Measurements from ENCODE around the gene LCN2. TPM values are rescaled to one million over a fixed set of nuclear protein-coding genes. Genes with fewer than 3 reads are reported as not detected.

Gene LCN2
- total RNA-seq, 2 experiments from 2014 or later, result not detected

- ChIA-PET CTCF (interaction anchor here (1.3 to 1.4 kb wide), 2 partner anchors 9 to 19 kb away, joined by 3 to 4 read pairs; no protein-coding TSS in a partner anchor), POLR2A (no interaction called here)
- peaks cover 5% of the 10 kb centered on the region for H3K4me1 Mint-ChIP-seq (ENCODE audit: low read depth)
- no peaks in the 10 kb centered on the region for H3K36me3 Mint-ChIP-seq
- no peak for DNase-seq
- no peak overlapping the region for H3K4me3 Mint-ChIP-seq
- H3K9me3 Mint-ChIP-seq, result no peaks in the 10 kb centered on the region
- intact Hi-C loops (cut with micrococcal nuclease), result no loop called here
- no peaks in the 10 kb centered on the region for H3K27me3 Mint-ChIP-seq
- H3K27ac Mint-ChIP-seq, result no peak overlapping the region
Measured at GRCh38 chr9:128136816-128137793, 12.1 kb upstream of the LCN2 start.

- peaks cover 12% of the 10 kb centered on the region for H3K4me1 Mint-ChIP-seq (ENCODE audit: low read depth)
- H3K9me3 Mint-ChIP-seq, result no peaks in the 10 kb centered on the region
- H3K27ac Mint-ChIP-seq, result no peak overlapping the region
- ChIA-PET CTCF (interaction anchor here (1.3 kb wide), 1 partner anchor 20 kb away, joined by 4 read pairs; no protein-coding TSS in a partner anchor), POLR2A (no interaction called here)
- intact Hi-C loops (cut with micrococcal nuclease), result no loop called here
- no peak overlapping the region for H3K4me3 Mint-ChIP-seq
- H3K27me3 Mint-ChIP-seq, result no peaks in the 10 kb centered on the region
- no peaks in the 10 kb centered on the region for H3K36me3 Mint-ChIP-seq
- no peak for DNase-seq
Measured at GRCh38 chr9:128138001-128138400, 11.3 kb upstream of the LCN2 start.

DNA sequence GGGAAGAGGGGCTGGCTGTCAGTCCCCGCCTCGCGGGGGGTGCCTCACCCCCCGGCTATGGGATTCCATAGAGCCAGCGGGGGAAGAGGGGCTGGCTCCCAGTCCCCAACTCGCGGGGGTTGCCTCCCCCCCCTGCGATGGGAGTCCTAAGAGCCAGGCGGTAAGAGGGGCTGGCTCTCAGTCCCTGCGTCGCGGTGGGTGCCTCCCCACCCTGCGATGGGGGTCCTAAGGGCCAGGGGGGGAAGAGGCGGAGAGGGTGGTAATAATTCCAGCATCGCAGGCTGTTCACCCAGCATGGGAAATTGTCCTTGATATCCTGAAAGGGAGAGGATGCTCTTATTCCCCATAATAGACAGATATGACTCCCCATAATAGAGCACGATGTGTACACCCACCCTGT lies 9.6 kb upstream of the LCN2 start:
- H3K36me3 Mint-ChIP-seq, result no peaks in the 10 kb centered on the region
- POLR2A ChIA-PET, result no interaction called here
- no peak overlapping the region for H3K4me3 Mint-ChIP-seq
- no peaks in the 10 kb centered on the region for H3K9me3 Mint-ChIP-seq
- no peak for DNase-seq
- CTCF ChIA-PET, result no interaction called here
- intact Hi-C loops (cut with micrococcal nuclease), result no loop called here
- H3K27me3 Mint-ChIP-seq, result no peaks in the 10 kb centered on the region
- H3K4me1 Mint-ChIP-seq (ENCODE audit: low read depth), result peaks cover 15% of the 10 kb centered on the region
- H3K27ac Mint-ChIP-seq, result no peak overlapping the region

- Mint-ChIP-seq H3K27me3 (no peaks in the 10 kb centered on the region), H3K9me3 (no peaks in the 10 kb centered on the region), H3K27ac (no peak overlapping the region), H3K4me3 (no peak overlapping the region), H3K36me3 (no peaks in the 10 kb centered on the region), H3K4me1 (ENCODE audit: low read depth) (peaks cover 15% of the 10 kb centered on the region)
- no peak for DNase-seq
- ChIA-PET CTCF (no interaction called here), POLR2A (no interaction called here)
- intact Hi-C loops (cut with micrococcal nuclease), result no loop called here
Measured at GRCh38 chr9:128141604-128142003, 7.6 kb upstream of the LCN2 start.

DNA sequence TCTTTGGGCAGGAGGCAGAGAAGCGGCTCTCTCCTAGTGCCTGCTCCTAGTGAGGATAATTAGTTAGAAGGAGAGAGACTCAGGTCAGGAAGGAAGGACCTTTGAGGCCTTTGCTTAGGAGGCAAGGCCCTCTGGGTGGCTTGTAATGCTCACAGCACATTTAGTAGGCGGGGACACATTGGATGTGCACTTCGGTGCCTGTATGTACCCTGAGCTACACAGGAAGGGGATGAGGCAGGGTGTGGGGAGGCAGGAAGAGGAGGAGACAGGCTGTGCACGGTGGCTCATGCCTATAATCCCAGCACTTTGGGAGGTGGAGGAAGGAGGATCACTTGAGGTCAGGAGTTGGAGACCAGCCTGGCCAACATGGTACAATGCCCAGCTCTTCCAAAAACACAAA lies 7.2 kb upstream of the LCN2 start:
- Mint-ChIP-seq H3K4me3 (no peak overlapping the region), H3K36me3 (no peaks in the 10 kb centered on the region), H3K9me3 (no peaks in the 10 kb centered on the region), H3K27me3 (no peaks in the 10 kb centered on the region), H3K27ac (no peak overlapping the region), H3K4me1 (ENCODE audit: low read depth) (peaks cover 15% of the 10 kb centered on the region)
- no peak for DNase-seq
- CTCF ChIA-PET, result interaction anchor here (0.9 kb wide), 1 partner anchor 25 kb away, joined by 3 read pairs; no protein-coding TSS in a partner anchor
- POLR2A ChIA-PET, result no interaction called here
- intact Hi-C loops (cut with micrococcal nuclease), result no loop called here

DNA sequence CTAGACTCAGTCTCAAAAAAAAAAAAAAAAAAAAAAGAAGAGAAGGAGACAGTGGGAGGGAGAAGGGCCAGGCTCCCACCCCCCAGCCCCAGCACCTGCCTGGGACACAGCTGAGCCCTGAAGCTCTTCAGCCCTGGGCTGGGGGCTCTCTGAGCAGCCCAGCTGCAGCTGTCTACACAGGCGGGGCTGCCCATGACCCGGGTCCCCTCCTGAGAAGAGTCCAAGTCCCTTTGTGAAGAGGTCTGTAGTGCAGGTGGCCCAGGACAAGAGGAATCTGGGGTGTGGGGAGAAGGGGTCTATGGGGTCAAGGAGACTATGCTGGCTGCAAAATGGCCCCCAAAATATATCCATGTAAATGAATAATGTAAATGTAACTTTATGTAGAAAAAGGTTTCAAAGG lies 6.7 kb upstream of the LCN2 start:
- ChIA-PET POLR2A (no interaction called here), CTCF (interaction anchor here (0.9 to 1.0 kb wide), 2 partner anchors 25 to 75 kb away, joined by 3 read pairs; partner anchors contain the start of gene NAIF1)
- H3K27ac Mint-ChIP-seq, result no peak overlapping the region
- H3K4me1 Mint-ChIP-seq (ENCODE audit: low read depth), result peaks cover 15% of the 10 kb centered on the region
- no peaks in the 10 kb centered on the region for H3K9me3 Mint-ChIP-seq
- H3K4me3 Mint-ChIP-seq, result no peak overlapping the region
- no peaks in the 10 kb centered on the region for H3K36me3 Mint-ChIP-seq
- DNase-seq, result no peak
- intact Hi-C loops (cut with micrococcal nuclease), result no loop called here
- no peaks in the 10 kb centered on the region for H3K27me3 Mint-ChIP-seq

DNA sequence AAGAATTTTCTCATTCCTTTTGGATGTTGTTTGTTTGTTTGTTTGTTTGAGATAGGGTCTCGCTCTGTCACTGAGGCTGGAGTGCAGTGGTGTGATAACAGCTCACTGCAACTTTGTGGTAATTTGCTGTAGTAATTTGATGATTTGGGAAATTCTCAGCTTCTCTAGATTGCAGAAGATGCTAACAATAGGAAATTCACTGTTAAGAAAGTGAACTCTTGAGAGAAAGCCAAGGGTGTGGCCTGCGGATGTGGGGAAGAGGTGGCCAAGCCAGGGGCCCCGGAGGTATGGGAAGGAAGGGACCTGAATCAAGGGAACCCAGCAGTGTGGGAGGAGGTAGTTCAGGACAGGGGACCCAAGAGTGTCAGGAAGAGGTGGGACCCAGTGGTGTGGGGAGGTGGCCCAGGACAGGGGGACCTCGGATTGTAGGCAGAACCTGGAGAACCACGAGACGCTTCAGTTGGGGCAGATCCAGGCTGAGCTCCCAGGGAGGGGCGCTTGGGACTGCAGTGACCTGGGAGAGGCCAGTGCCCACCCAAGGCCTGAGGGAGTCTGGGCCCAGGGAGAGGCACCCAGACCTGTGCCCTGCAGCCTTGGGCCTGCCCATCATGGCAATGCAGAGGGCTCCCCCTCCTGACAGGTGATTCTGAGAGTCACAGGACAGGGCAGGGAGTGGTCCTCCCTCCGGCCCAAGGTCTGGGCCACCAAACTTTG lies 5.6 kb upstream of the LCN2 start:
- ChIA-PET CTCF (interaction anchor here (1.0 kb wide), 1 partner anchor 76 kb away, joined by 3 read pairs; the partner anchor contains the start of gene NAIF1), POLR2A (no interaction called here)
- Mint-ChIP-seq H3K27ac (no peak overlapping the region), H3K9me3 (no peaks in the 10 kb centered on the region), H3K27me3 (no peaks in the 10 kb centered on the region), H3K4me1 (ENCODE audit: low read depth) (peaks cover 15% of the 10 kb centered on the region), H3K4me3 (no peak overlapping the region), H3K36me3 (no peaks in the 10 kb centered on the region)
- DNase-seq, result no peak
- intact Hi-C loops (cut with micrococcal nuclease), result no loop called here

DNA sequence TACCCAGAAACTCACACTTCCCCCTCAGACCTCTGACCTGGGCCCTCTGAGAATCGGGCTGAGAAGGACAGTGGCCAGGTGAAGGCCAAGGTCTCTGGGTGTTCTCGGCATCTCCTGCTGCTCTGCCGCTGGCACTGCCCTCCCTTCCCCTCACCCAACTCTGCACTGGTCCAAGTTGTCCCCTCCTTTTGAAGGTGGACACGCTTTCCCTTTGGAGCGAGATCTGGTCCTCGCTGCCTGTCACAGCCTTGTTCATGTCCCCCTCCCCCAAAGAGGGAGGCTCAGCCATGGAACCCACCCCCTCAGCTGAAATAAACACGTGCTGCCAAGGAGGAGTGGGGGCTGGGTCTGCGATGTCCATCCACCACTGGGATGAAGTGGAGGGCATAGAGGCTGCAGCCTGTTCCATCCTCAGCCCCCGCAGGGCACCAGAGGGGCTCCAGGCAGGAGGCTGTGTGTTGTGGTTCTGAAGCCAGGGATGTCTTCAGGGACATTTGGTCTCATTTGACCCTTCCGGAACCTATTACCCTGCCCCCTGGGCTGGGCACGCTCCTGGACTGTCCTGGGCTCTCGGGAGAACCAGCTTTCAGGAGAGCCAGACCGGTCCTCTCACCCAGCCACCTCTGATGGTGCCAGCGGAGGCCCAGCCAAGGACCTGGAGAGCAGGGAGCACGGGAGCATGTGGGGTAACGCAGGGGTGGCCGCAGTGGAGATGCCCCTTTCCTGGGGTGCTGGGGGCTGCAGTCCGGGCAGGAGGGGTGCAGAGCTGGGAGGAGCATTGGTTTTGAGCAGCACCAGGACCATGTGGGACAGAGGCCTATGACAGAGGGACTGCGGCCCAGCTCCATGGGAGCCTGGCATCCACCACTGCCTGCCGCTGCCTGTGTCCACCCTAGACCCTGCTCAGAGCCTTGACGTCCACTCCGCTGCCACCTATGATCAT lies 4.7 kb upstream of the LCN2 start:
- DNase-seq, result no peak
- Mint-ChIP-seq H3K27ac (no peak overlapping the region), H3K36me3 (no peaks in the 10 kb centered on the region), H3K4me1 (ENCODE audit: low read depth) (peaks cover 15% of the 10 kb centered on the region), H3K4me3 (no peak overlapping the region), H3K9me3 (no peaks in the 10 kb centered on the region), H3K27me3 (no peaks in the 10 kb centered on the region)
- ChIA-PET POLR2A (no interaction called here), CTCF (no interaction called here)
- intact Hi-C loops (cut with micrococcal nuclease), result no loop called here

DNA sequence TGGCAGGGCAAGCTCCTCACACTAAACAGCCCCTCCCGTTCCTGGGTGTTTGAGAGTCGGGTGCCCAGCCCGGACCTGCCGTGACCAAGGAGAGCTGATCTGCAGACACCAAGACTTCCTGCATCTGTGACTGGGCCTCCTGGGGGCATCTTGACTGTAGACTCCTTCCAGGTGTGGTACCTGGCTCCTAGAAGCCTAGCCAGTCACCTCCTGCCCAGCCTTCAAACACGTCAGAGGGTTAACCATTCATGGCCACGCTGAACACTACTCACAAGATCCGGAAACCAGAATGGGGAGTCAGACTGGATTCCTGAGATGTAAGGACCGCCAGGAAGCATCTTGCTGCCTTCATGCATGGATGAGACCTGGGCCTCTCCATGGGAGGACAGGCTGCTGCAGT lies 3.7 kb upstream of the LCN2 start:
- Mint-ChIP-seq H3K4me3 (no peak overlapping the region), H3K27ac (no peak overlapping the region), H3K9me3 (no peaks in the 10 kb centered on the region), H3K36me3 (no peaks in the 10 kb centered on the region), H3K27me3 (no peaks in the 10 kb centered on the region), H3K4me1 (ENCODE audit: low read depth) (peaks cover 15% of the 10 kb centered on the region)
- ChIA-PET CTCF (no interaction called here), POLR2A (no interaction called here)
- intact Hi-C loops (cut with micrococcal nuclease), result no loop called here
- DNase-seq, result no peak

GRCh38 chr9:128145951-128146351 lies 3.3 kb upstream of the LCN2 start:
- H3K27ac Mint-ChIP-seq, result no peak overlapping the region
- H3K9me3 Mint-ChIP-seq, result no peaks in the 10 kb centered on the region
- H3K36me3 Mint-ChIP-seq, result no peaks in the 10 kb centered on the region
- ChIA-PET CTCF (no interaction called here), POLR2A (no interaction called here)
- intact Hi-C loops (cut with micrococcal nuclease), result no loop called here
- no peak for DNase-seq
- no peak overlapping the region for H3K4me3 Mint-ChIP-seq
- no peaks in the 10 kb centered on the region for H3K27me3 Mint-ChIP-seq
- peaks cover 15% of the 10 kb centered on the region for H3K4me1 Mint-ChIP-seq (ENCODE audit: low read depth)

DNA sequence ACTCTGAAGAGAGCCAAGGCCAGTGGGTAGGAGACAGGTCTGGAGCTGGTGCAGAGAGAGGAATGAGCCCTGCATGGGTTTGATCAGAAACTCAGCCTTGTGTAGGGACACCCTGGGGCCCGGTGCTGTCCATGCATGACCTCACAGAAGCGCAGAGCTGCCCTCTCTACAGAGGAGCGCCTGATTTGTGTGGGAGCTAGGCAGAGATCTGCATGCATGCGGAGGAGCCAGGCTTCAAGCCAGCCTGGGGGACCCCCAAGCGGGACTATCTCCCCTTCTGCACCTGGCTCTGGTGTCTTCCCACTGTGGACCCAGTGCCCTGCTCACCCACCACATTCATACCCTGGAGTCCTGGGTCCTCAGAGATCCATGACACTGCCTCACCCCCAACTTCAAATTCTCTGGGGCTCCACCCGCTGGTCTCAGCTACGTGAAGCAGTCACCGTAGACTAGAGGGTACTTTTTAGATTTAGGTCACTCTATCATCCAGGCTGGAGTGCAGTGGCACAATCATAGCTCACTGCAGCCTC lies 2.6 kb upstream of the LCN2 start:
- H3K27ac Mint-ChIP-seq, result no peak overlapping the region
- intact Hi-C loops (cut with micrococcal nuclease), result no loop called here
- no peaks in the 10 kb centered on the region for H3K36me3 Mint-ChIP-seq
- ChIA-PET POLR2A (no interaction called here), CTCF (interaction anchor here (0.7 kb wide), 1 partner anchor 27 kb away, joined by 3 read pairs; no protein-coding TSS in a partner anchor)
- peaks cover 15% of the 10 kb centered on the region for H3K4me1 Mint-ChIP-seq (ENCODE audit: low read depth)
- DNase-seq, result no peak
- H3K27me3 Mint-ChIP-seq, result no peaks in the 10 kb centered on the region
- H3K4me3 Mint-ChIP-seq, result no peak overlapping the region
- H3K9me3 Mint-ChIP-seq, result no peaks in the 10 kb centered on the region
